ENCODE data around the gene SOX15. TPM values are rescaled to one million over a fixed set of nuclear protein-coding genes. Genes with fewer than 3 reads are reported as not detected.

SOX15 gene
- total and polyA plus RNA-seq, 2 of the 13 experiments (the other 11 are each of a cell fraction or from before 2014, with no cell fraction given) = 0.07 to 0.18 TPM

DNA sequence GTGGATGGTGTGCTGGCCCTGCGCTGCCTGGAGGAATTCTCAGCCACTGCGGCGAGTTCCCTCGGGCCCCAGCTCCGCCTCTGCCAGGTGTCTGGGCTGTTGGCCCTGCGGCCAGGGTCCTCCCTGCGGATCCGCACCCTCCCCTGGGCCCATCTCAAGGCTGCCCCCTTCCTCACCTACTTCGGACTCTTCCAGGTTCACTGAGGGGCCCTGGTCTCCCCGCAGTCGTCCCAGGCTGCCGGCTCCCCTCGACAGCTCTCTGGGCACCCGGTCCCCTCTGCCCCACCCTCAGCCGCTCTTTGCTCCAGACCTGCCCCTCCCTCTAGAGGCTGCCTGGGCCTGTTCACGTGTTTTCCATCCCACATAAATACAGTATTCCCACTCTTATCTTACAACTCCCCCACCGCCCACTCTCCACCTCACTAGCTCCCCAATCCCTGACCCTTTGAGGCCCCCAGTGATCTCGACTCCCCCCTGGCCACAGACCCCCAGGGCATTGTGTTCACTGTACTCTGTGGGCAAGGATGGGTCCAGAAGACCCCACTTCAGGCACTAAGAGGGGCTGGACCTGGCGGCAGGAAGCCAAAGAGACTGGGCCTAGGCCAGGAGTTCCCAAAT lies 32.6 kb downstream of the SOX15 start (continued):
- TF ChIP-seq, protein P1, sequence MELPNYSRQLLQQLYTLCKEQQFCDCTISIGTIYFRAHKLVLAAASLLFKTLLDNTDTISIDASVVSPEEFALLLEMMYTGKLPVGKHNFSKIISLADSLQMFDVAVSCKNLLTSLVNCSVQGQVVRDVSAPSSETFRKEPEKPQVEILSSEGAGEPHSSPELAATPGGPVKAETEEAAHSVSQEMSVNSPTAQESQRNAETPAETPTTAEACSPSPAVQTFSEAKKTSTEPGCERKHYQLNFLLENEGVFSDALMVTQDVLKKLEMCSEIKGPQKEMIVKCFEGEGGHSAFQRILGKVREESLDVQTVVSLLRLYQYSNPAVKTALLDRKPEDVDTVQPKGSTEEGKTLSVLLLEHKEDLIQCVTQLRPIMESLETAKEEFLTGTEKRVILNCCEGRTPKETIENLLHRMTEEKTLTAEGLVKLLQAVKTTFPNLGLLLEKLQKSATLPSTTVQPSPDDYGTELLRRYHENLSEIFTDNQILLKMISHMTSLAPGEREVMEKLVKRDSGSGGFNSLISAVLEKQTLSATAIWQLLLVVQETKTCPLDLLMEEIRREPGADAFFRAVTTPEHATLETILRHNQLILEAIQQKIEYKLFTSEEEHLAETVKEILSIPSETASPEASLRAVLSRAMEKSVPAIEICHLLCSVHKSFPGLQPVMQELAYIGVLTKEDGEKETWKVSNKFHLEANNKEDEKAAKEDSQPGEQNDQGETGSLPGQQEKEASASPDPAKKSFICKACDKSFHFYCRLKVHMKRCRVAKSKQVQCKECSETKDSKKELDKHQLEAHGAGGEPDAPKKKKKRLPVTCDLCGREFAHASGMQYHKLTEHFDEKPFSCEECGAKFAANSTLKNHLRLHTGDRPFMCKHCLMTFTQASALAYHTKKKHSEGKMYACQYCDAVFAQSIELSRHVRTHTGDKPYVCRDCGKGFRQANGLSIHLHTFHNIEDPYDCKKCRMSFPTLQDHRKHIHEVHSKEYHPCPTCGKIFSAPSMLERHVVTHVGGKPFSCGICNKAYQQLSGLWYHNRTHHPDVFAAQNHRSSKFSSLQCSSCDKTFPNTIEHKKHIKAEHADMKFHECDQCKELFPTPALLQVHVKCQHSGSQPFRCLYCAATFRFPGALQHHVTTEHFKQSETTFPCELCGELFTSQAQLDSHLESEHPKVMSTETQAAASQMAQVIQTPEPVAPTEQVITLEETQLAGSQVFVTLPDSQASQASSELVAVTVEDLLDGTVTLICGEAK (IDR thresholded peaks at IDR 0.05) = no peak
- TF ChIP-seq, protein P1 (CRISPR knock-in tag; IDR thresholded peaks at IDR 0.05) = no peak
- TF ChIP-seq, protein P2, sequence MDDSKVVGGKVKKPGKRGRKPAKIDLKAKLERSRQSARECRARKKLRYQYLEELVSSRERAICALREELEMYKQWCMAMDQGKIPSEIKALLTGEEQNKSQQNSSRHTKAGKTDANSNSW (CRISPR knock-in tag; IDR thresholded peaks at IDR 0.05; ENCODE audit: borderline replicate concordance) = no peak
- no peak for TF ChIP-seq ZNF672 (CRISPR knock-in tag; IDR thresholded peaks at IDR 0.05)
- peak; percentile 70 for TF ChIP-seq SAP130 (CRISPR knock-in tag; IDR thresholded peaks at IDR 0.05; ENCODE audit: low read depth)
- TF ChIP-seq ZNF337 (CRISPR knock-in tag; IDR thresholded peaks at IDR 0.05; ENCODE audit: borderline replicate concordance, low read depth) = 0 out of 2 replicates have a peak, but pooled peaks have one; percentile 40
- TF ChIP-seq TSC22D2 (CRISPR knock-in tag; IDR thresholded peaks at IDR 0.05; ENCODE audit: borderline replicate concordance) = no peak
- TF ChIP-seq KLF12 (CRISPR knock-in tag; IDR thresholded peaks at IDR 0.05; ENCODE audit: borderline replicate concordance) = peak; percentile 56; the same call in 1 of the 2 replicates
- peak; percentile 32; the same call in 1 of the 2 replicates for TF ChIP-seq ZNF788 (CRISPR knock-in tag; IDR thresholded peaks at IDR 0.05; ENCODE audit: borderline replicate concordance)
- TF ChIP-seq RAD21 (CRISPR knock-in tag; IDR thresholded peaks at IDR 0.05) = no peak
- TF ChIP-seq ZNF121 (CRISPR knock-in tag; IDR thresholded peaks at IDR 0.05) = peak; percentile 53; the same call in 1 of the 2 replicates
- TF ChIP-seq ZNF350 (CRISPR knock-in tag; IDR thresholded peaks at IDR 0.05; ENCODE audit: borderline replicate concordance, low read depth) = no peak
- TF ChIP-seq ZNF780A (CRISPR knock-in tag; IDR thresholded peaks at IDR 0.05) = no peak
- peak; percentile 48; the same call in 1 of the 2 replicates for TF ChIP-seq ZFY (CRISPR knock-in tag; IDR thresholded peaks at IDR 0.05)
- TF ChIP-seq FOXM1 (CRISPR knock-in tag; IDR thresholded peaks at IDR 0.05) = no peak
- TF ChIP-seq, protein P3, sequence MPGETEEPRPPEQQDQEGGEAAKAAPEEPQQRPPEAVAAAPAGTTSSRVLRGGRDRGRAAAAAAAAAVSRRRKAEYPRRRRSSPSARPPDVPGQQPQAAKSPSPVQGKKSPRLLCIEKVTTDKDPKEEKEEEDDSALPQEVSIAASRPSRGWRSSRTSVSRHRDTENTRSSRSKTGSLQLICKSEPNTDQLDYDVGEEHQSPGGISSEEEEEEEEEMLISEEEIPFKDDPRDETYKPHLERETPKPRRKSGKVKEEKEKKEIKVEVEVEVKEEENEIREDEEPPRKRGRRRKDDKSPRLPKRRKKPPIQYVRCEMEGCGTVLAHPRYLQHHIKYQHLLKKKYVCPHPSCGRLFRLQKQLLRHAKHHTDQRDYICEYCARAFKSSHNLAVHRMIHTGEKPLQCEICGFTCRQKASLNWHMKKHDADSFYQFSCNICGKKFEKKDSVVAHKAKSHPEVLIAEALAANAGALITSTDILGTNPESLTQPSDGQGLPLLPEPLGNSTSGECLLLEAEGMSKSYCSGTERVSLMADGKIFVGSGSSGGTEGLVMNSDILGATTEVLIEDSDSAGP (CRISPR knock-in tag; IDR thresholded peaks at IDR 0.05; ENCODE audit: borderline replicate concordance) = peak; percentile 22; the same call in 1 of the 2 replicates
- no peak for TF ChIP-seq ZNF841 (CRISPR knock-in tag; IDR thresholded peaks at IDR 0.05; ENCODE audit: borderline replicate concordance)
- TF ChIP-seq, protein P4, sequence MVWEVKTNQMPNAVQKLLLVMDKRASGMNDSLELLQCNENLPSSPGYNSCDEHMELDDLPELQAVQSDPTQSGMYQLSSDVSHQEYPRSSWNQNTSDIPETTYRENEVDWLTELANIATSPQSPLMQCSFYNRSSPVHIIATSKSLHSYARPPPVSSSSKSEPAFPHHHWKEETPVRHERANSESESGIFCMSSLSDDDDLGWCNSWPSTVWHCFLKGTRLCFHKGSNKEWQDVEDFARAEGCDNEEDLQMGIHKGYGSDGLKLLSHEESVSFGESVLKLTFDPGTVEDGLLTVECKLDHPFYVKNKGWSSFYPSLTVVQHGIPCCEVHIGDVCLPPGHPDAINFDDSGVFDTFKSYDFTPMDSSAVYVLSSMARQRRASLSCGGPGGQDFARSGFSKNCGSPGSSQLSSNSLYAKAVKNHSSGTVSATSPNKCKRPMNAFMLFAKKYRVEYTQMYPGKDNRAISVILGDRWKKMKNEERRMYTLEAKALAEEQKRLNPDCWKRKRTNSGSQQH (CRISPR knock-in tag; IDR thresholded peaks at IDR 0.05; ENCODE audit: low read depth) = no peak

Data from HepG2 (cell line).